ENCODE measurements around the gene CDH13. TPM values are rescaled to one million over a fixed set of nuclear protein-coding genes. Genes with fewer than 3 reads are reported as not detected.

Gene CDH13
- total and polyA plus RNA-seq, 9 of the 15 experiments (the other 6 are each of a cell fraction or from before 2014, with no cell fraction given) = 0.03 TPM; not detected in 8

DNA sequence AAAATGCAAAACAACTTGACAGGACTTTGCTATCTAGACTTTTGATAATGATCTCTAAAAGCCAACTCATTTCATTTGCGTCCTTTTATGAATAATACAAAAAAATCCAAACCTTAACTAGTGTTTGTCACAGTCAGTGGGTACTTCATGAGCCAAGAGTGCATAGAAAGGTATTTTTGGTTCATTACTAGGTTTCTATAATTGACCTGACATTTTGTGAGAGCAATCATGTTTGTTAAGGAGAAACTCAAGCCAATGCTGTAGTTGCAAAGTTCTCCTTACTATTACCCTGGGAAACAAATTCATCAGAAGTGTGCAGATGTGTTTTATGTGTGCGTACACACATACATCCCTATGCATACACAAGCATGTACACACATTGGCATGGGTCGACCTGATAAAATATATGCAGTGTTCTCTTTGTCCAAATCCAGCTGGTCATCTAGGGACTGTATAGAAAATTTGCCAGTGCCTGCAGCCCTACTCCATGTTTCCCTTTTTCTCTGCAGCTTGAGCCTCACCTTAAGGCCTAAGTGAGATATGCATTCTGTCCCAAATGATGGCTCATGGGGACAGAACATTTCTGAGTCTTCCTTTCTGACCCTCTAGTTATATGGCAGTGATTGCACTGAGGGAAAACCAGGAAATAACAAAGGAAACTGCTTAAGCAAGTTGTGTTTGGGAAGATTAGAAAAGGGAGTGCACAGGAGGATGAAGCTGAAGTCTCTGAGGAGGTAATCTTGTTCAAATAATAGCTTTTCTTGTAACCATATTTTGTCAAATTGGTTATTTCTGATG is 128.1 kb downstream of the CDH13 start:
- Histone ChIP-seq H3K9me1 (ENCODE audit: control insufficient read depth, insufficient read depth, low read length) (no peaks in the 10 kb centered on the region), H3K4me3 (no peak overlapping the region), H2AFZ (ENCODE audit: low read depth, low read length) (no peak overlapping the region), H3K9me3 (replicated peaks; ENCODE audit: control insufficient read depth, insufficient read depth, low read depth, low read length) (no peaks in the 10 kb centered on the region), H3K9ac (ENCODE audit: insufficient read depth in 1 of 2, low read depth in 2 of 2, low read length in 2 of 2) (no peak overlapping the region), H3K4me1 (replicated peaks in 1 of 2; ENCODE audit: control insufficient read depth in 2 of 2, insufficient read depth in 2 of 2, low read length in 2 of 2) (no peaks in the 10 kb centered on the region), H3K36me3 (ENCODE audit: control insufficient read depth, insufficient read depth, low read length) (no peaks in the 10 kb centered on the region), H3K27ac (ENCODE audit: extremely low read depth, low read depth, low read length) (no peak overlapping the region), H4K20me1 (replicated peaks; ENCODE audit: control insufficient read depth, insufficient read depth, low read length) (no peaks in the 10 kb centered on the region), H3K27me3 (ENCODE audit: control insufficient read depth in 2 of 2, insufficient read depth in 2 of 2, low read length in 2 of 2) (no peaks in the 10 kb centered on the region), H3K4me2 (ENCODE audit: insufficient read depth, low read length) (no peak overlapping the region), H3K79me2 (ENCODE audit: control insufficient read depth, insufficient read depth, low read length) (no peaks in the 10 kb centered on the region)
- DNase-seq (ENCODE audit: extremely low read depth in 1 of 4, low spot score in 3 of 4) (no peak), ATAC-seq (no peak), FAIRE-seq (no peak)
- intact Hi-C loops (cut with micrococcal nuclease) (no loop called here), in situ Hi-C loops (cut with MboI) (no loop called here)
- TF ChIP-seq ZNF41 (CRISPR knock-in tag; conservative IDR thresholded peaks at IDR 0.05) (no peak), HIVEP1 (CRISPR knock-in tag; IDR thresholded peaks at IDR 0.05) (no peak), ZNF324 (CRISPR knock-in tag; IDR thresholded peaks at IDR 0.05) (no peak), KLF16 (IDR thresholded peaks at IDR 0.05) (no peak), ZNF436 (CRISPR knock-in tag; IDR thresholded peaks at IDR 0.05) (no peak), NR3C1 (CRISPR knock-in tag; IDR thresholded peaks at IDR 0.05) (no peak)
- ChIA-PET POLR2A (no interaction called here), CTCF (ENCODE audit: low intra/inter-chr PET ratio) (no interaction called here)
- 4% methylated on average over 3 of the region's 3 CpGs for WGBS (ENCODE audit: insufficient coverage, low coverage, missing lambda C conversion rate)
- no TSS peak for BruUV-seq (replicated peaks)

Data from K562 (cell line).